Heart left ventricle (tissue), 16 donors: ENCODE data around the gene SSX2IP. TPM values are rescaled to one million over a fixed set of nuclear protein-coding genes. Genes with fewer than 3 reads are reported as not detected.

Source experiments
- ATAC-seq, 4 donors: fragments of 200-7000 bp; cut with Tn5 transposase; one replicate each; pipeline ENCODE4 v1.9.1; 2020 to 2022; ENCODE audit warnings: moderate library complexity in 4 of 4, mild to moderate bottlenecking in 3 of 4, moderate number of reproducible peaks in 1 of 4
- DNase-seq, 5 donors: peaks; one replicate each; pipeline ENCODE4 v3.0.0-alpha.2; 2020
- H3K27ac ChIP-seq, 12 donors: fragments of 200-600 bp; sonication (generic) in 4 of 12; one replicate each; pipeline versions ENCODE4 v1.5.0 to v1.8.0; 2016 to 2022; ENCODE audit warnings: mild to moderate bottlenecking in 2 of 12
- H3K27me3 ChIP-seq, 9 donors: fragments of 200-600 bp; sonication (generic) in 2 of 9; one replicate each; pipeline versions ENCODE4 v1.5.1 to v1.8.0; 2016 to 2022; ENCODE audit warnings: mild to moderate bottlenecking in 3 of 9
- H3K36me3 ChIP-seq, 9 donors: fragments of 200-600 bp; sonication (generic) in 2 of 9; one replicate each; pipeline versions ENCODE4 v1.5.0 to v1.8.0; 2018 to 2022; ENCODE audit warnings: mild to moderate bottlenecking in 2 of 9
- H3K4me1 ChIP-seq, 12 donors: fragments of 200-600 bp; sonication (generic) in 4 of 12; one replicate each; pipeline versions ENCODE4 v1.5.0 to v1.8.0; 2016 to 2022; ENCODE audit warnings: mild to moderate bottlenecking in 3 of 12
- H3K4me3 ChIP-seq, 12 donors: fragments of 200-600 bp; sonication (generic) in 4 of 12; one replicate each; pipeline versions ENCODE4 v1.5.0 to v1.8.0; 2017 to 2022; ENCODE audit warnings: mild to moderate bottlenecking in 9 of 12, moderate library complexity in 4 of 12
- H3K9me3 ChIP-seq, 12 donors: fragments of 200-600 bp; sonication (generic) in 4 of 12; one replicate each; pipeline versions ENCODE4 v1.5.0 to v1.8.0; 2016 to 2022; ENCODE audit warnings: mild to moderate bottlenecking in 1 of 12
- POLR2A ChIP-seq, 2 donors: fragments of 450-650 bp; IDR thresholded peaks; one replicate each; pipeline ENCODE4 v1.6.1; 2017; ENCODE audit warnings: antibody characterized with exemption in 2 of 2, mild to moderate bottlenecking in 2 of 2, moderate library complexity in 2 of 2
- WGBS, 4 donors: extraction: QIAGEN DNeasy Blood & Tissue Kit in 2 of 4; methylation state at CpG; one replicate each; pipeline versions ENCODE4 v1.1.5 to v1.1.7; 2013 to 2018; 5-methylcytosine and 5-hydroxymethylcytosine counted together
- intact Hi-C, 10 donors: fragments of 100-400 bp; cut with DNase I; formaldehyde crosslinking; loops; one replicate each; pipeline versions ENCODE4 v1.11.1 to v1.14.2; 2022
- polyA plus RNA-seq, 2 donors: library from polyadenylated mRNA; stranded (reverse); fragments of 200-250 nt; gene quantifications; one replicate each; pipeline ENCODE4 v1.2.3, GENCODE V29; 2013
- total RNA-seq, 9 donors: library from RNA; depleted of rRNA in 2 of 9; stranded (reverse); fragments of >200 nt in 2 of 9; fragmentation: NEBNext Ultra II Directional in 3 of 9; extraction: Animal tissue kit (Norgen Biotek cat#: 25700) in 3 of 9; gene quantifications; one replicate each; pipeline versions ENCODE4 v1.1.0 to v1.2.4, GENCODE V29; 2016 to 2023
- TF ChIP-seq, protein P1 (sequence below), 12 donors: fragments of 200-600 bp; sonication (generic) in 4 of 12; IDR thresholded peaks; one replicate each; pipeline versions ENCODE4 v1.5.0 to v1.8.0; 2018 to 2022; ENCODE audit warnings: antibody characterized with exemption in 12 of 12, mild to moderate bottlenecking in 5 of 12
- donor health status: ischemic (EF 13 %, LVEDD 7.1; RV severe dilation, severe dysfunction).
- donor health status: healthy with polysubstance abuse.
- donor health status: DM: no; HTN: yes; CAD: no.
- donor health status: DM: no; HTN: no; CAD: no.
- donor health status: ischemic (EF 25% LVEDD 6.9; RV normal size, moderate dysfunction).
- donor health status: ischemic (EF 25% LVEDD 5.7; RV mildly dilated, moderate dysfunction).
- donor health status: healthy.
- donor health status: DM: yes; HTN: yes; CAD: no.
- donor health status: ischemic (EF 35%, LVEDD 5.7; RV mildly dilated, moderate dysfunction).
- donor health status: nonischemic (EF 11% LVEDD 7.7; RV severe dilation, severe dysfunction).
- donor health status: DM: yes; HTN: yes; CAD: no.
- donor health status: PGD.
- donor health status: ischemic (EF 29% LVEDD 5.4; RV normal size, mild dysfunction).
- donor health status: nonischemic (EF 23%, LVEDD 6.1; RV moderate dilation, normal function).

SSX2IP gene
- total and polyA plus RNA-seq, 11 donors, result 2.6 to 18.5 (median 13.7) TPM

GRCh38 chr1:84624876-84625275 lies 65.4 kb downstream of the SSX2IP start:
- intact Hi-C loops, result loop anchor here in 6 of 10 donors (5.0 to 10.0 kb wide), 8 partner anchors 53 to 312 kb away; partner anchors contain the start of genes CTBS (in 1 of the 6), GNG5 (in 1 of the 6) and SPATA1 (in 1 of the 6)
- WGBS, 4 donors, result 79 to 94% (median 91%) methylated on average over 5 of the region's 5 CpGs
- ATAC-seq, result no peak
- no peaks in the 10 kb centered on the region for H3K27me3 ChIP-seq
- TF ChIP-seq, protein P1, sequence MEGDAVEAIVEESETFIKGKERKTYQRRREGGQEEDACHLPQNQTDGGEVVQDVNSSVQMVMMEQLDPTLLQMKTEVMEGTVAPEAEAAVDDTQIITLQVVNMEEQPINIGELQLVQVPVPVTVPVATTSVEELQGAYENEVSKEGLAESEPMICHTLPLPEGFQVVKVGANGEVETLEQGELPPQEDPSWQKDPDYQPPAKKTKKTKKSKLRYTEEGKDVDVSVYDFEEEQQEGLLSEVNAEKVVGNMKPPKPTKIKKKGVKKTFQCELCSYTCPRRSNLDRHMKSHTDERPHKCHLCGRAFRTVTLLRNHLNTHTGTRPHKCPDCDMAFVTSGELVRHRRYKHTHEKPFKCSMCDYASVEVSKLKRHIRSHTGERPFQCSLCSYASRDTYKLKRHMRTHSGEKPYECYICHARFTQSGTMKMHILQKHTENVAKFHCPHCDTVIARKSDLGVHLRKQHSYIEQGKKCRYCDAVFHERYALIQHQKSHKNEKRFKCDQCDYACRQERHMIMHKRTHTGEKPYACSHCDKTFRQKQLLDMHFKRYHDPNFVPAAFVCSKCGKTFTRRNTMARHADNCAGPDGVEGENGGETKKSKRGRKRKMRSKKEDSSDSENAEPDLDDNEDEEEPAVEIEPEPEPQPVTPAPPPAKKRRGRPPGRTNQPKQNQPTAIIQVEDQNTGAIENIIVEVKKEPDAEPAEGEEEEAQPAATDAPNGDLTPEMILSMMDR (IDR thresholded peaks at IDR 0.05), result no peak
- TF ChIP-seq POLR2A (IDR thresholded peaks at IDR 0.05), result no peak
- H3K36me3 ChIP-seq, result no peaks in the 10 kb centered on the region
- no peaks in the 10 kb centered on the region for H3K9me3 ChIP-seq
- peaks cover 0 to 9% (median 3%) of the 10 kb centered on the region in 12 donors for H3K4me1 ChIP-seq
- DNase-seq, result no peak
- no peak overlapping the region for H3K4me3 ChIP-seq
- no peak overlapping the region for H3K27ac ChIP-seq

GRCh38 chr1:84621553-84621952 lies 68.7 kb downstream of the SSX2IP start:
- no peak overlapping the region for H3K27ac ChIP-seq
- TF ChIP-seq, protein P1 (IDR thresholded peaks at IDR 0.05), result no peak
- DNase-seq, result no peak
- no peaks in the 10 kb centered on the region for H3K27me3 ChIP-seq
- H3K9me3 ChIP-seq, result no peaks in the 10 kb centered on the region
- 85 to 91% (median 87%) methylated on average over 14 of the region's 14 CpGs for WGBS, 4 donors
- intact Hi-C loops, result loop anchor here in 6 of 10 donors (2.0 to 10.0 kb wide), 9 partner anchors 47 to 316 kb away; partner anchors contain the start of genes CTBS (in 2 of the 6), GNG5 (in 1 of the 6) and SPATA1 (in 1 of the 6)
- ATAC-seq, result no peak
- H3K4me3 ChIP-seq, result no peak overlapping the region
- H3K4me1 ChIP-seq, result peaks cover 0 to 22% (median 8%) of the 10 kb centered on the region in 12 donors
- no peaks in the 10 kb centered on the region for H3K36me3 ChIP-seq

GRCh38 chr1:84620720-84621313 lies 69.4 kb downstream of the SSX2IP start:
- WGBS, 4 donors, result 1 to 4% (median 1%) methylated on average over 14 to 46 of the region's 46 CpGs
- ATAC-seq (peak; percentile 75 to 96 (median 92)), DNase-seq (peak; percentile 69 to 90 (median 75))
- H3K4me1 ChIP-seq, result peaks cover 0 to 22% (median 8%) of the 10 kb centered on the region in 12 donors
- H3K36me3 ChIP-seq, result no peaks in the 10 kb centered on the region
- peak overlapping the region in 8 of 12 donors; percentile 10 to 70 (median 47) for H3K27ac ChIP-seq
- TF ChIP-seq POLR2A (IDR thresholded peaks at IDR 0.05), result no peak
- TF ChIP-seq, protein P1 (IDR thresholded peaks at IDR 0.05), result peak in 11 of 12 donors; percentile 92 to 100 (median 97)
- H3K9me3 ChIP-seq, result no peaks in the 10 kb centered on the region
- intact Hi-C loops, result loop anchor here in 6 of 10 donors (2.0 to 10.0 kb wide), 9 partner anchors 46 to 316 kb away; partner anchors contain the start of genes CTBS (in 2 of the 6), GNG5 (in 1 of the 6) and SPATA1 (in 1 of the 6)
- H3K27me3 ChIP-seq, result no peaks in the 10 kb centered on the region
- H3K4me3 ChIP-seq, result peak overlapping the region; percentile 30 to 78 (median 62)

GRCh38 chr1:84619383-84620102 lies 70.7 kb downstream of the SSX2IP start:
- Histone ChIP-seq H3K27me3 (no peaks in the 10 kb centered on the region), H3K9me3 (no peaks in the 10 kb centered on the region), H3K4me3 (no peak overlapping the region), H3K27ac (peak overlapping the region in 6 of 12 donors; percentile 15 to 70 (median 40)), H3K4me1 (peaks cover 0 to 22% (median 8%) of the 10 kb centered on the region in 12 donors), H3K36me3 (no peaks in the 10 kb centered on the region)
- WGBS, 4 donors, result 56 to 63% (median 62%) methylated on average over 9 of the region's 9 CpGs
- TF ChIP-seq, protein P1 (IDR thresholded peaks at IDR 0.05), result no peak
- TF ChIP-seq POLR2A (IDR thresholded peaks at IDR 0.05), result no peak
- intact Hi-C loops, result loop anchor here in 6 of 10 donors (2.0 to 10.0 kb wide), 12 partner anchors 45 to 477 kb away; partner anchors contain the start of genes CTBS (in 2 of the 6), GNG5 (in 1 of the 6), PRKACB (in 1 of the 6) and SPATA1 (in 1 of the 6)
- DNase-seq (no peak), ATAC-seq (peak in 3 of 4 donors; percentile 28 to 47 (median 46))
